ENCODE data around the gene PPP6R2. TPM values are rescaled to one million over a fixed set of nuclear protein-coding genes. Genes with fewer than 3 reads are reported as not detected.

Gene PPP6R2
- polyA plus RNA-seq, 3 donors: 9.1 to 74.5 (median 10.3) TPM

DNA sequence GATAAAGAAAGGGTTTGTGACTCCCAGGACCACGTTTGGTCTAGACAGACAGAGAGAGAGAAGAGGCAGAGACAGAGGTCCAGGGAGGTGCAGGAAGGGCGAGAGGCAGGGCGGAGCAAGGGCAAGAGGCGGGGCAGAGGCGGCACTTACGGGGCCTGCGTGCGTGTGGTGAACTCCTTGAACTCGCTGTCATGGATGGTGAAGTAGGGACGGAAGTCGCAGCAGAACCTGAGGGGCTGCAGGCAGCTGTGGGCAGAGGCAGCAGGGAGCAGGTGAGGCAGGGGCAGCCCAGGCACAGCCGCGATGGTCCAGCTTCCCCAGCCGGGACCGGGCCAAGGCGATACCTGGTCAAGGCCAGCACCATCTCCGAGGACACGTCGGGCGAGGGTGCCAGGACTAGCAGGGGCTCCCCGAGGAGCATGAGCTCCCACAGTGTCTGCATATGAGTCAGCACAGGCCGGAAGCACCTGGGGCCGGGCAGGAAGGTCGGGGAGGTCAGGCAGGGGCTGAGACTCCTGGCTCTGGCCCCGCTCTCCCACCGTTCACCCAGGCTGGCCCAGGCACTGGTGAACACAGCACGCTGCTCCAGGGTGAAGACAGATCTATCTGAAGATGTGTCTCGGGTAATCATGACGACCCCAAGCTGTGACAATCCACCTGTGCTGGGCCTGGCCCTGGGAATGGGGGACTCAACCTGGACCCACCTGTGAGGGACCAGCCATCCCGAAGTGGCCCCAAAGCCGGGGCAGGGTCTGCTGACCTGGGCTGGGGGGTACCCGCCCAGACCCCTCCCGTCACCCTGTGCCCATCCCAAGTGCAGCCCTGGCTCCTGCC lies 28.5 kb upstream of the PPP6R2 start:
- Histone ChIP-seq H3K9ac (ENCODE audit: insufficient read depth, low read length, poor library complexity, severe bottlenecking) (peak overlapping the region; percentile 66), H3K4me2 (replicated peaks; ENCODE audit: extremely low read depth, low read length, poor library complexity, severe bottlenecking) (peak overlapping the region; percentile 84)
- intact Hi-C loops (cut with micrococcal nuclease): no loop called here

More for the DNA sequence above, 28.5 kb upstream of the PPP6R2 start:
- Histone ChIP-seq H3K79me2 (ENCODE audit: insufficient read depth, low read length) (peaks cover 11% of the 10 kb centered on the region), H2AFZ (ENCODE audit: insufficient read depth, low read depth, low read length, poor library complexity, severe bottlenecking) (peak overlapping the region; percentile 80), H3K27me3 (ENCODE audit: control insufficient read depth in 2 of 2, insufficient read depth in 2 of 2, low read length in 2 of 2) (no peaks in the 10 kb centered on the region), H3K4me3 (replicated peaks in 1 of 3; ENCODE audit: low read depth in 2 of 3, low read length in 3 of 3) (peak overlapping the region; percentile 12 to 74 (median 43)), H3K27ac (ENCODE audit: low read depth in 1 of 2, low read length in 2 of 2) (peak overlapping the region; percentile 70 to 87), H3K4me1 (ENCODE audit: control insufficient read depth in 1 of 2, insufficient read depth in 2 of 2, low read length in 2 of 2) (peaks cover 28% of the 10 kb centered on the region in 2 donors), H3K36me3 (replicated peaks in 1 of 2; ENCODE audit: control insufficient read depth in 1 of 2, insufficient read depth in 2 of 2, low read length in 2 of 2) (peaks cover 0 to 4% of the 10 kb centered on the region in 2 donors), H3K9me3 (replicated peaks in 1 of 2; ENCODE audit: control insufficient read depth in 1 of 2, insufficient read depth in 1 of 2, low read length in 2 of 2) (no peaks in the 10 kb centered on the region), H4K20me1 (ENCODE audit: insufficient read depth, low read length) (no peaks in the 10 kb centered on the region)
- TF ChIP-seq, protein P1, sequence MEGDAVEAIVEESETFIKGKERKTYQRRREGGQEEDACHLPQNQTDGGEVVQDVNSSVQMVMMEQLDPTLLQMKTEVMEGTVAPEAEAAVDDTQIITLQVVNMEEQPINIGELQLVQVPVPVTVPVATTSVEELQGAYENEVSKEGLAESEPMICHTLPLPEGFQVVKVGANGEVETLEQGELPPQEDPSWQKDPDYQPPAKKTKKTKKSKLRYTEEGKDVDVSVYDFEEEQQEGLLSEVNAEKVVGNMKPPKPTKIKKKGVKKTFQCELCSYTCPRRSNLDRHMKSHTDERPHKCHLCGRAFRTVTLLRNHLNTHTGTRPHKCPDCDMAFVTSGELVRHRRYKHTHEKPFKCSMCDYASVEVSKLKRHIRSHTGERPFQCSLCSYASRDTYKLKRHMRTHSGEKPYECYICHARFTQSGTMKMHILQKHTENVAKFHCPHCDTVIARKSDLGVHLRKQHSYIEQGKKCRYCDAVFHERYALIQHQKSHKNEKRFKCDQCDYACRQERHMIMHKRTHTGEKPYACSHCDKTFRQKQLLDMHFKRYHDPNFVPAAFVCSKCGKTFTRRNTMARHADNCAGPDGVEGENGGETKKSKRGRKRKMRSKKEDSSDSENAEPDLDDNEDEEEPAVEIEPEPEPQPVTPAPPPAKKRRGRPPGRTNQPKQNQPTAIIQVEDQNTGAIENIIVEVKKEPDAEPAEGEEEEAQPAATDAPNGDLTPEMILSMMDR (IDR thresholded peaks at IDR 0.05): no peak
- Mint-ChIP-seq H3K36me3 (peaks cover 2 to 5% of the 10 kb centered on the region in 2 donors), H3K27me3 (ENCODE audit: low read depth in 3 of 3) (peaks cover 2 to 5% (median 3%) of the 10 kb centered on the region in 3 donors), H3K4me3 (peak overlapping the region; percentile 75 to 96), H3K27ac (peak overlapping the region; percentile 81 to 96 (median 92)), H3K4me1 (peaks cover 25% of the 10 kb centered on the region), H3K9me3 (peaks cover 0 to 2% (median 0%) of the 10 kb centered on the region in 7 donors)
- DNase-seq: peak; percentile 78 to 81 (median 80)
- WGBS (ENCODE audit: insufficient coverage): 11% methylated on average over 31 of the region's 33 CpGs
